DMS 273 treated with DMSO at 0.1 percent for 48 hours (cell line): Measurements from ENCODE around the gene SLC16A7.
A peak's percentile ranks its signal among the peaks of the same experiment; 100 is the strongest.

Source experiments
- DNase-seq: peaks from one replicate; lab custom pipeline; 2025; lab: John Stamatoyannopoulos, UW

Gene SLC16A7

DNA sequence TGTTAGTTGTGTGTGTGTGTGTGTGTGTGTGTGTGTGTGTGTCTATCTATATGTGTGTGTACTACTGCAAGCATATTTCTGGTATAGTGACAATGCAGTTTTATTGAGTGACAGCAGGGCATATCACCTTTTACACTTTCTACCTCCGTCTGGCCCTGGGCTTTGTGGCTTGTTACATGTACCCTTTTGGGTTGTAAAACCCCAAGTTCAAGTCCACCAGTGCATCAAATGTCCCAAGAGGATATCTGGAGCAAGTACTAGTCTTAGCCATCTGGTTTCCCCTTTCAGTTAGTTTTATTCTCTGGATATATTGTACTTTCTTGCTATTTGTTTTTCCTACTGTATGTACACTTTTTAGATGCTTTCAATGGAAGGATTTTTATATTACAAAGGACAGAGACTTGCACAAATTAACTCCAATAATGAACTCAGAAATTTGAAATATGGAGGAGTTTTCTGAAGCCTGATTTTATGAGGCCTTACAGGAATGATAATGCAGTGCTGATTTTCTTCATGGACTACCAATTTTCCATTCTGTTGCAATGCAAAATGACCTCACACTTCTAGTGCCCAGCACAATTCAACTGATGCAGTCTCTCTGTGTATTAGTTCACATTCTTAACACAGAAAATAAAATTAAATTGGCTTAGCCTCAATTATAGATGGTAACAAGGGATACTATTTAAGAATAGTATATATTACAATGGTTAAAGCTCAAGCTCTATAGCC is 29.1 kb downstream of the SLC16A7 start:
- no peak for DNase-seq

DNA sequence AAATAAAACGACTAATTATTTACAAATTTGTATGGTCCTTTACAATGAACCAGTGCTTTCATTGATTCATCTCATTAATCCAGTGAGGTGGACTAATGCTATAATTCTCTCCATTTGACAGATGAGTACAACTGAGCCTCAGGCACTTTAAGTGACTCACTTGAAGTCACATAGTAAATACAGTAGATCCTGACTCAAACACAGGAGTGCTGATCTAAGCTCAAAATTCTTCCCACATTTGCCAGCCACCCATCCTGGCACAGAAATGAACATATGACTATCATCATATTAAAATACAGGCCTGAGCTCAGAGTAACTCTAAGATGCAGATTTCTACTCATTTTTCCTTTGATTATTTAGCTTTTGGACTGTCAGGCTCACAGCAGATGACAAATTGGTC is 30.6 kb downstream of the SLC16A7 start:
- no peak for DNase-seq

DNA sequence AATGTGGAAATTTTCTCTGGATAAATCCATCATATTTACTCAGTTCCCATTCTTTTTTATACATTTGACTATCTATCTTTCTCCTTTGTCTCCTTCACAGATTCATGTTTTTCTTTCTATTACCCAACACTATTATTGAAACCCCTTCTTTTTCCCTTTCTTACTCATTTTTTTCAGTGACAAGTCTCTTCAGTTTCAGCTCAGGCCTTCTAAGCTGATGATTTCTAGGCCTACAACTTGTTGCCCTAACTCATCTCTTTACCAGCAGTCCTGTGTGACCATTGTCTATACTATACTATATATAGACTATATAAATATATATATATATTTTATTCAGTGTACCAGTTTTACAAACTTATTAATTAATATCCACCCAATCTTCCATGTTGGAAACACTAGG is 31.8 kb downstream of the SLC16A7 start:
- DNase-seq = no peak

DNA sequence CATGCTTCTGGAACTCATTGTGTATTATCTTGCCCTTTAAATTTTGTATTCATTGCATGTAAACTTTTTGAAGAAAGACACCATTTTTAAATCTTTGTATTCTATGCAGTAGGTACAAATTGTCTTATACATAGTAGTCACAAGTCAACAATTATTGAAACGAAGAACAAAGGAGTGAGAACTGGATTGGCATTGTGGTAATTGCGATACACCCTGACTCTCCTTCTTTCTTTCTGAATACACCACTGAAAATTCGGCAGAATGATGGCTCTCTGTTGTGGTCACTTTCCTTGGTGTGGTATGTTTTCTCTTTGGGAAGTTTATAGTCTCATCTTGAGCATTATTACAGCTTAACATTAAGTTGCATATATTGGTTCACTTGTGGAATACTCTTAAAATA is 34.1 kb downstream of the SLC16A7 start:
- DNase-seq = no peak

DNA sequence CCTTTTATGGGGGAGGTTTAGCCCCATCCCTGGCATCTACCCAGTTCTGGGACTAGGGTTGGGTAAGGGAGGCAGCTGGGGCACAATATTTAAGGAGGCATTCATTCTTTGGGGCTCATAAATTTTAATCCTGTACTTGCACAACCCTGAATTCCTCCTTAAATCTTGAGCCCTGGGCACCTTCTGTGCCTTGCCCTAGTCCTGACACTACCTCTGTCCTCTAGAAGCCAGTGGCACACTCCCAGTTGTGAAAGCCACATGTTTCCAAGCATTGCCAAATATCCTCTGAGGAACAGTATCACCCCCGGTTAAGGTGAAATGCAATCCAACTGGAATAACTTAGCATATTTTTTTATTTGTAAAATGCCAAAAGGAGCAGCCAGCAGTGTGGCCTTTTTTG is 36.6 kb downstream of the SLC16A7 start:
- no peak for DNase-seq

DNA sequence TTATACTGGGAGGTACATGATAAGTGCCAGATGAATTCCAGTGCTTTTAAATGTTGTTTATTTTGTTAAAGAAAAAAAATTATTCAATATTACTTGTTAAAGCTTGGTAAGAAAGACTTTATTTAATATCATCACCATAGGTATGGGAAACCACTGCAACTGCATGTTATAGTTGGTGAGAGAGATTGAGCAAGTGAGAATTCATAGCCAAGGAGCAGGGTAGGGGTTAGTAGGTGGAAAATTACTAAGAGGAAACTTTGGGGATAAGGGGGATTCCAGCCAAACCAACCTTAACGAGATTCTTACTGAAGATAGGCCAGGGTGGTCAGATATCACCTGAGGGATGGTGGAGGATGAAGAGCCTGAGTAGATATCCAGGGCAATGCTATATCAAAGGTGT is 38.4 kb downstream of the SLC16A7 start:
- no peak for DNase-seq

DNA sequence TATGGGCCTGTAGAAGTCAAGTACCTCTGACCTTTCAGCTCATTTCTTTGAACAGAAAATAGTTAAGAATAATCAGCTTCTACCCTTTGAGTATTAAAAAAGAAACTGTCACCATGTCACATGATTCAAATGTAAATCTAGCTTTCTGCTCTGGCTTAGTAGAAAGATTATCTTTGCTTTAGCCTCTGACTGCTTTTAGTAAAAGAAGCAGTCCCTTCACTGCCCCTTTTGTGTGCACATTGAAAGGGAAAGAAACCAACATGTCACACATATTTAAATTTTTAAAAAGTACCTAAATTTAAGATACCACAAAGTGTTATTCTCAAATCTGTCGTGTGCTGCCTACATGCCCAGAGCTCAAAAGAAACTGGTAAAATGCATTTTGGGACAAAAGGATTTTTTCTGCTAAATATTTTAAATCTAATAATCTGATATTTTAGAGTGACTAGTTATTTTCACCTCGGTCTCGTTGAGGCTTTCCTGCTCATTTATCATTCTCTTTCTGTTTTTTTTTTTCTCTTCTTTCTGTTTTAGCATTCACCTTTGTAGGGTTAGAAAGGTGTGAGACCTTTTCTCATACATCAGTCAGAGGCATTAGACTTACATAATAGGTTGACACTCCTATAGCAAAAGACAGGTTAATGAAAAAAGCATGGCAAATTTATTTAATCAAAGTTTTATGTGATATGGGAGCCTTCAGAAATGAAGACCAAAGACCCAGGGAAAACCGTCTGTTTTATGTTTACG is 41.3 kb downstream of the SLC16A7 start:
- no peak for DNase-seq

DNA sequence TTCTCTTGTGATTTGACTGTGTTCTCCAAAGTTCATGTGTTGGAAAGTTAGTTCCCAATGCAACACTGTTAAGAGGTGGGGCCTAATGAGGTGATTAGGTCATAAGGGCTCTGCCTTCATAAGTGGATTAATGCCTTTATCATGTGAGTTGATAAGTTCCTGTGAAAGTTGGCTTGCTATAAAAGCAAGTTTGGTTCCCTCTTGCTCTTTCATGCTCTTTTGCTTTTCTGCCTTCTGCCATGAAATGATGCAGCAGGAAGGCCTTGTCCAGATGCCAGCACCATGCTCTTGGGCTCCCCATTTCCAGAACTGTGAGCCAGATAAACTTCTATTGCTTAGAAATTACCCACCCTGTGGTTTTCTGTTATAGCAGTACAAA is 41.9 kb downstream of the SLC16A7 start:
- DNase-seq = no peak

DNA sequence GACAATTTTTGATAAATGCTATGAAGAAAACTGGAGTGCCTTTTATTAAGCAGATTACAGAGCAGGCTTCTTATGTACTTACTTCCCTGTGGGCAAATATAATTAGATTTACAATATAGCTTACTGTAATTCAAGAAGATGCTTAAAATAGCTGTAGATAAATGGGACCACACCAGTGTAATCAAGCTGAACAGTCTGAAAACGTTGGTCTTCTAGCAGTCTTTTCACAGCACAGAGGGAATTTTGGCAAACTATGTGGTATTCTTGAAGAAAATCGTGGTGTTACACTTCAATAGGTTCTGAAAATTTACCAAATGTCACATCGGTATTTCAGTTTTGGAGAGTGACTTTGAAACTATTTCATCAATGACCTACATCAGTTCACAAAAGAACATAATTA is 47.7 kb downstream of the SLC16A7 start:
- DNase-seq = no peak

DNA sequence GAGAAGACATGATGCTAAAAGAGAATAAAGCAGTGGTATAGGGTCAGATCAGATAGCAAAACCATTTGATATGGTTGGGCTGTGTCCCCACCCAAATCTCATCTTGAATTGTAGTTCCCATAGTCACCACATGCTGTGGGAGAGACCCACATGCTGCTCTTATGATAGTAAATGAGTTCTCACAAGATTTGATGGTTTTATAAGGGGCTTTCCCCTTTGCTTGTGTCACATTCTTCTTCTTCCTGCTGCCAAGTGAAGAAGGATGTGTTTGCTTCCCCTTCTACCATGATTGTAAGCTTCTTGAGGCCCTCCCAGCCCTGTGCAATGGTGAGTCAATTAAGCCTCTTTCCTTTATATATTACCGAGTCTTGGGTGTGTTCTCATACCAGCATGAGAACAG is 49.4 kb downstream of the SLC16A7 start:
- DNase-seq = no peak

DNA sequence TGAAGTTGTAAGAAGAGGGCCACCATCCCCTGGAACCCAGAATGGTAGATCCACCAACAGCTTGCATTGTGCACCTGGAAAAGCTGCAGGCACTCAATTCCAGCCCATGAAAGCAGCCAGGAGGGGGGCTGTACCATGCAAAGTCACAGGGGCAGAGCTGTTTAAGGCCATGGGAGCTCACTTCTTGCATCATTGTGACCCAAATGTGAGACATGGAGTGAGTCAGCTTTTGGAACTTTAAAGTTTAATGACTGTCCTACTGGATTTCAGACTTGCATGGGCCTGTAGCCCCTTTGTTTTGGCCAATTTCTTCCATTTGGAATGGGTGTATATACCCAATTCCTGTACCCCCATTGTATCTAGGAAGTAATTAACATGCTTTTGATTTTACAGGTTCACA is 50.8 kb downstream of the SLC16A7 start:
- DNase-seq = no peak

DNA sequence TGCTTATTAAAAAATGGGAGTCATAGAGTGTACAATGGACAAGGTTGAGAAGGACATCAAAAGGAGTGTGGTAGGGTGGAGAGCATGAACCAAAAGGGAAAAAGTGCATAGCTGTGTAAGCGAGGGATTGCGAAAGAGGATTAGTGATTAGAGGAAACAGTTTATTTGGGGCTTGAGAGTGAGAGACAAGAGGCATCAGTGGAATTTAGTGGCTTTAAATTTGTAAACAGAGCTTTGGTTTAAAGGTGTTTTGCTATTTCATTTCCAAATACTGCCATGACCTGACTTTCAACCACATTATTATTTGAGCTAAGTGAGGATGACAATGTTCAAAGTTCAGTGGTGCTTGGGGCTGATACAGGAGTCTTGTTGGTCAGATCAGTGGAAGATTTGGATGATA is 53.4 kb downstream of the SLC16A7 start:
- no peak for DNase-seq

DNA sequence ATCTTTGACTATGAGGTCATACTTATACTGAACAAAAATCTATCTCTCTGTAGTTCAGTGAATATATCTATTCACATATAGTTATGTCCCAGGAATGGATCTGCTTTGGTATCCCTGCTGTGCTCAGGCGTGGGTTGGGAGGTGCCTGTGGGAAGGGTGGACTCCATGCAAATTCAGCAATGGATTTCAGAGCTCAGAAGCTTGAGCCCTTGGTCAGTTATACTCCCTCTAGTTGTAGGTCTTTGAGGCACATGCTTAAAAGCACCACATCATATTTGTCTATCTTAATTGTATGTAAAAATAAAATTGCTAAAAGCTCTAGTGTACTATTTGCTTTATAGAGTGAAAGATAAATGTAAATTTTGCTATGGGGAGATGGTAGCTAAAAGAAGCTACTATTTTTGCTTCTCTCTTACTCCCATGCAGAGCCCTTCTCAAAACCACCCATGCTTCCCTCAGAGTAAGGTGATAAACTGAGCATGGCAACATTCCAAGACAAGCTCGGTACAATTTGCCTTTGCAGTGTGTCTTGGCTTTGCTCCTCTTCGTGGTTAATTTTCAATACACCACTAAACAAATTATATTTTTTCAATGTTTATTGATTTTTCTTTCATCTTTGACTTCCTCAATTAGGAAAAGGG is 54.9 kb downstream of the SLC16A7 start:
- DNase-seq = peak; percentile 35

DNA sequence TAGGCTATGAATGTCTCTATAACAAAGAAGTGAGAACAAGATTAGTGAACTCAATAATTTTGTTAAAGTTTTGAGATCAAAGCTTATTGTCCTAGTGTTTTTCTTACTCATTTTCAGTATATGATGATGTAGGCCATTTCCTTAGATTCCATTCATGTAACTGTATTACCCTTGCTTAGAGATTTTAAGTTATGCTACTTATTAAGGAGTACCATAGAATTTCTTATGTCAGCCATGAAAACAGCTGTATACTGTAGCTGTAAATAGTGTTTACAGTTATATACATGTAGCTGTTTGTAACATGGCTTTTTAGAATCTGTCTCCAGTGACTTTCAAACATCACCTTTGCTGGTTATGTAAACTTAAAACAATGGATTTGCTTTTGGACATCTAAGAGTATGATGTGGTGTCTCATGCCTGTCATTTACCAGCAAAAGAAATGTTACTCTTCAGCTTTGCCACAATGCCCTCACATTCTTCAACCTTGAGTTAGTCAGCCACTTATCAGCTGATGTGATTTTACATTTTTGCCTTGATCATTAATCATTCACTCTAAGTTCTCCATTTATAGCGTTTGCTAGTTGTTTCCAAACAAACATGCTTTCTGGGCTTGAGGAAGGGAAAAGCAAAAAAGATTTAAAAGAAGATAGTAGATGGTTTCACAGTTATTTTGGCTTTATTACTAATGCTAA is 55.5 kb downstream of the SLC16A7 start:
- DNase-seq = no peak

DNA sequence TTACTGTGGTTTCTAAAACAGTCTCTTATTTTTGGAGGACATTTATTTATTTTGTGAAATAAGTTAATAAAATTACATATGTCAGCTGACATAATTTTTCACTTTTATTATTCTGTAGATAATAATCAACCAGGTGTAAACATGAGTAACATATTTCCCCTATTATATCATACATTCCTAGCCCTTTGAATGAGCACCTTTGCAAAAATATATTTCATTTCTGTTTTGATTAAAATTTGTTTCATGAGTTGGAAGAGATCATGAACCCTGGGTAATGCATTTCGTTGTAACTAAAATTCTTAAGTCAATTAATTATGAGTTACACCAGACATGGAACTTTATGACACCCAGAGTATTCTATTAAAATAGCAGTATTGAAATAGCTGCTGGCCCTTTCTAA is 56.3 kb downstream of the SLC16A7 start:
- no peak for DNase-seq

DNA sequence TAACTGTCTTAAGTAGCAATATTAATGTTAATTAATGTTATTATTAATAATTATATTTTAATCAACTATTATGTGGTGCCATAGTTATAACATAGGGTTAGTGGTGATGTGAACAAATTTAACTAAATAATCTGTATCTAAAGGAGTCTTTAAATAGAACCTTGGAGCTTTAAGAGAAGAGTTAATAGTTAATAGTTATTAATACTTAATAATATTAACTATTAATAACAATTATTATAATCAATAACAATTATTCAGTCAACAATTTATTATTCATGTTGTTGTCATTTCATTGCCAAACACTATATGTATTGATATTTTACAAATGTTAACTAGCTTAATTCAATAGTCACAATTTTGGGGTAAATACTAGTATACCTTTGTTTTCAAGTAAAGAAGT is 58.2 kb downstream of the SLC16A7 start:
- no peak for DNase-seq

DNA sequence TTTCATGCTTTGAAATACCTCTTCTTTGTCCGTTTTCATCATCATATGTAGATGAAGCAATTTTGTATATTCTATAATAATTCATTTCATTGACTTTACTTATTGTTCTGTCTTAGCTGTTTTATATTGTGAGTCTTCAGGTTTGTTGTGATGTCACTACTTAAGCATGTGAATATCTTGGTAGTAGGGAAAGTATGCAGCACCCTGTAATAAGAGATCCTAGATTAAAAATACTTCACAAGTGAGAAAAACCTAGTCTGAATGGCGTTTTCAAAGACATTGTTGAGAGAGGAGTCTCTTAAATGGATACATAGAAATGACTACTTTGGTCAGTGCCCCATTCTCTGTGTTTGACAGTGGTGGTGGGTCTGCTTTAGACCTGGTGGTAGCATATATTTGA is 61.4 kb downstream of the SLC16A7 start:
- no peak for DNase-seq

DNA sequence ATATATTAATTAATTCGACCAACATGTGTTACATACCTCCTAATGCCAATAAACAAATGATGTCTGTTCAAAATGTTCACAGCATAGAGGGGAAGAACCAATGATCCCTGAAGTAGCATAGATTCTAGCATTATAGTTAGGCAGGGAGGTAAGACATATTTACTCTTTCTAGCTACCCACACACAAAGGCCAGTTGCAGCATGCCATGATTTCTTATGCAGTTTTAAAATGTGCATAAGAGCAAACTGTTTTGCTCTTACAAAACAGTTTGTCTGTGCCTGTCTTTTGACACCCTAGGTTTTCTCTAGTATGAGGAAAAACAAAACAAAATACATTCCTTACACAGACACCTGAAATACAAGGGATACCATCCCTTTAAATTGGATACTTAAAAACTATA is 61.9 kb downstream of the SLC16A7 start:
- DNase-seq = no peak

DNA sequence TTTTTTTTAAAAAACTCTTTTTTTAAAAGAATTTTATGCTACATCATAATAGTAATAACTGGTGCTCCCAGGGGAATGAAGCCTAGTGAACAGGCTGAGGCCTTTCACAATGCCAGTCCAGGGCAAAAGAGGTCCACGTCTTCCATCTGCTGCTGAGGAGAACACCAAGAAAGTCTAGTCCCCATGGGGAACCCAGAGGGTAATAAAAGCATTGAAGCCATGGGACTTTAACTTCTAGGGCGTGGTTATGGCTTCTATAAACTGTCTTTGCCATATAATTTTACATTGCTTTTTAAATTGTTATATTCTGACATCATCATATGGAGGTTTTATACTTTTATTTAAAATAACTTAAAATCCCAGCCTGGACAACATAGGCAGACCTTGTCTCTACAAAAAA is 64.3 kb downstream of the SLC16A7 start:
- DNase-seq = no peak

DNA sequence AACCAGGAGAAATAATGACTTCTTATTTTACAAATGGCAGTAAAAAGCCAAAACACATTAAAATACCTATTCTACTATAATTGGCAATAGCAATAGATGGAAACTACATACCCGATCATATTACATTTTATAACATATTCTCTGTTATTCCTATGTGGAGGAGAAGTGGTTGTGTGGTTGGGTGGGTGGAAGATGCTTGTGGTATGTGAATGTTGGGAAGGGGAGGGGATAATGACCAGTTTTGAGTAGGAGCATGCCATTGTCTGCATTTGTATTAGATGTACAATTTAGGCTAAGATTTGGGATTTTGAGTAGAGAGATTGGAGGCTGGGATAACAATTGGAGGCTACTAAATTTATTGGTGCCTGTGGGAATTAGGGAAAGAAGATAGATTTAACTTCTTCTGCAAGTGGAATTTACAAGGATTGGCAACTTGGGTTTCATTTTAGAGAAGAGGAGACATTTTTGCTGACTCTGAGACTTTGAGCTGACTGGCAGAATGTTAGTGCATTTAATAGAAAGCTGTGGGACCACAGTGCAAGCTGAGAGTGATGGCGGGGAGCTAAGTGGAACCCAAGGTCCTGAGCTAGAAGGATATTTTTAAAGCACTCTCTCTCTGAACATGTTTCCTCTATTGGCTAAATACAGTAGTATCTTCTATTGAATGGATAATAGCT is 65.2 kb downstream of the SLC16A7 start:
- DNase-seq = no peak

DNA sequence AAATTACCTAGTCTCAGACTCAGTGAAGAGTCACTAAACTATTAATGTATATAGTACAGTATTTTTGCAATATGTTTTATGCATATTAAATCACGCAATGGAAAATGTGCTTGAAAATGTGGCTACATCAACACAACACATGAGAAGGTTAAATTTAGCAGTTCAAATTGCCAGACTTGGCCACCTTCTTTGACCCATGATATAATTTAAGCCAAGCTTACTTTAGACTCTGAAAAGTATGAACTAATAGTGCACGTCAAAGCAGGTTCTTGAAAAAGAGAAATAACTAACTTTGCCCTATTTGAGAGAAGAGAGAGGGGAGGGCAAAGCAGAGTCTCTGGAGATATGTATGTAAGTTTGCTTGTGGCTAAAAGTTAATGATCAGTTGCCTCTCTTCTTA is 68.7 kb downstream of the SLC16A7 start:
- DNase-seq = no peak

DNA sequence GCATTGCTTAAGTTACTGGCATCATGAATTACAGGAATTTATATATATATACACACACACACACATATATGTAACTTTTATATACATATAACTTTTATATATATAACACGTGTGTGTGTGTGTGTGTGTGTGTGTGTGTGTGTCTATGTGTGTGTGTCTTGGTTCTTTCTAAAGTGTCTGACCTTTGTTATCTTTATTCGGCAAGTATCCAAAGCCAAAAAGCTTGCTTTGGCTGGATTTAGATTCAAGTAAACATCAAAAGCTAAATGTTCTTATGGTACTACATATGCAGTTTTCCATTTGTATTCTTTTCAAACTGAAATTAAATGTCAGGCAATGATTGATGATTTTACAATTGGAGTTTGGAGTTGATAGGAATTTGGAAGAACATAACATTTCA is 69.9 kb downstream of the SLC16A7 start:
- no peak for DNase-seq
